Lower lobe of right lung (tissue), 2 donors: ENCODE results near the gene ENOX1. TPM values are rescaled to one million over a fixed set of nuclear protein-coding genes. Genes with fewer than 3 reads are reported as not detected.

ENCODE experiments used
- ATAC-seq, 2 donors: fragments of 200-7000 bp; cut with Tn5 transposase; one replicate each; pipeline ENCODE4 v1.9.1; 2020 to 2022; ENCODE audit warnings: mild to moderate bottlenecking in 2 of 2, moderate library complexity in 2 of 2
- DNase-seq: peaks from one replicate; pipeline ENCODE4 v3.0.0-alpha.2; 2020
- H3K27ac ChIP-seq: fragments of 200-600 bp; one replicate; pipeline ENCODE4 v1.8.0; 2022
- H3K27me3 ChIP-seq: fragments of 200-600 bp; one replicate; pipeline ENCODE4 v1.8.0; 2022; ENCODE audit warnings: low read depth
- H3K36me3 ChIP-seq: fragments of 200-600 bp; one replicate; pipeline ENCODE4 v1.8.0; 2022; ENCODE audit warnings: mild to moderate bottlenecking
- H3K4me1 ChIP-seq: fragments of 200-600 bp; one replicate; pipeline ENCODE4 v1.8.0; 2022
- H3K4me3 ChIP-seq: fragments of 200-600 bp; one replicate; pipeline ENCODE4 v1.8.0; 2022; ENCODE audit warnings: mild to moderate bottlenecking
- H3K9me3 ChIP-seq: fragments of 200-600 bp; one replicate; pipeline ENCODE4 v1.8.0; 2022
- CTCF ChIP-seq: fragments of 200-600 bp; IDR thresholded peaks from one replicate; pipeline ENCODE4 v1.8.0; 2022; ENCODE audit warnings: antibody characterized with exemption, mild to moderate bottlenecking
- intact Hi-C: fragments of 100-400 bp; cut with DNase I; formaldehyde crosslinking; loops from one replicate; pipeline ENCODE4 v1.11.0; 2022
- total RNA-seq: library from RNA; stranded (reverse); fragmentation: NEBNext Ultra II Directional; extraction: Animal tissue kit (Norgen Biotek cat#: 25700); gene quantifications from one replicate; pipeline ENCODE4 v1.2.1, GENCODE V29; 2021
- donor health status: DM: no; HTN: yes; CAD: no; lungs with severe emphysema.

Gene ENOX1
- total RNA-seq, 1 donor from 2014 or later, result 2.0 TPM

- no peak for TF ChIP-seq CTCF
- no peak for DNase-seq
Measured at GRCh38 chr13:43246382-43246781, 540.4 kb downstream of the ENOX1 start.

GRCh38 chr13:43245374-43245964, 541.3 kb downstream of the ENOX1 start:
- H3K27me3 ChIP-seq, result no peaks in the 10 kb centered on the region
- TF ChIP-seq CTCF, result no peak
- H3K9me3 ChIP-seq, result no peaks in the 10 kb centered on the region
- H3K4me1 ChIP-seq, result no peaks in the 10 kb centered on the region
- no peak overlapping the region for H3K27ac ChIP-seq
- H3K36me3 ChIP-seq, result no peaks in the 10 kb centered on the region
- no peak overlapping the region for H3K4me3 ChIP-seq
- intact Hi-C loops, result no loop called here
- ATAC-seq (no peak), DNase-seq (no peak)

More at GRCh38 chr13:43246382-43246781, 540.4 kb downstream of the ENOX1 start:
- no peaks in the 10 kb centered on the region for H3K4me1 ChIP-seq
- H3K4me3 ChIP-seq, result no peak overlapping the region
- no peaks in the 10 kb centered on the region for H3K9me3 ChIP-seq
- no peaks in the 10 kb centered on the region for H3K36me3 ChIP-seq
- intact Hi-C loops, result no loop called here
- H3K27me3 ChIP-seq, result no peaks in the 10 kb centered on the region
- no peak overlapping the region for H3K27ac ChIP-seq
- no peak for ATAC-seq

DNA sequence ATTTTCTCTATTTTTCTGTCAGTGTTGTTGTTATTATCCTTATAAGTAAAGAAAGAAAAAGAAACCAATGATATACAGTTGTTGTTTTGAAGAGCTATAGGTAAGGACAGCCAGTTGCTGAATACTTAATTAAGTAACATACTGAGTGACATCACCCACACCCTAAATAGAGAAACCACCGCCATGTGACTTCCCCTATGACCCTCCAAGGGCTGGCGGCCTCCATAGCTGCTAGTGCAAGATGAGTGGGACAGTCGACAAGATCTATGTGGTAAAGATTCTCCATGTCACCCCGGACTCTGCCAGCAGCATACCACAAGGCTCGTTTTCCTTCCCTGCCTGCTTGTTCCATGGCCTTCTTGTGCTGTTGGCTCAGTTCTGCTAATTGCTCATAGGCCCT, 542.3 kb downstream of the ENOX1 start:
- ATAC-seq (no peak), DNase-seq (no peak)
- Histone ChIP-seq H3K4me3 (no peak overlapping the region), H3K27ac (no peak overlapping the region), H3K36me3 (no peaks in the 10 kb centered on the region), H3K27me3 (no peaks in the 10 kb centered on the region), H3K4me1 (no peaks in the 10 kb centered on the region), H3K9me3 (no peaks in the 10 kb centered on the region)
- intact Hi-C loops, result no loop called here
- TF ChIP-seq CTCF, result no peak

- TF ChIP-seq CTCF, result no peak
- Histone ChIP-seq H3K36me3 (no peaks in the 10 kb centered on the region), H3K4me3 (no peak overlapping the region), H3K9me3 (no peaks in the 10 kb centered on the region), H3K4me1 (no peaks in the 10 kb centered on the region), H3K27me3 (no peaks in the 10 kb centered on the region), H3K27ac (no peak overlapping the region)
- DNase-seq (no peak), ATAC-seq (no peak)
- intact Hi-C loops, result no loop called here
Measured at GRCh38 chr13:43243711-43244110, 543.1 kb downstream of the ENOX1 start.

DNA sequence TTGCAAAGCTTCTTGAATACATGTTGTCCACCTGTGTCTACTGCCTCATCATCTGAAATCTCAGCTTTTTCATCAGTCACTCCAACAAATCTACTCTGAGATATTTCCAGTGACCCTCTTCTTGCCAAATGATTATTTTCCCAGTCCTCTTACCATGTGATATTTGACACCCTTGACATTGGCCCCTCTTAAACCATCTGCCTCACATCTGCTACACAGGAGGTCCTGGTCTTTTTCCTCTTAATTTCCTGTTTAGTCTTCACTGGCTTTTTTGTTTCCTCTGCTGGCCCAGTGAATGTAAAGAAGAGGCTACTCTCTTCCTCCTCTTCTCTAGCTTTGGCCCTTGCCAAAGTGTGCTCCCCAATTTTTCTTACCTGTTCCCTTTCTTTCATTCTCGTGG, 544.7 kb downstream of the ENOX1 start:
- no peaks in the 10 kb centered on the region for H3K36me3 ChIP-seq
- no peak overlapping the region for H3K27ac ChIP-seq
- H3K27me3 ChIP-seq, result no peaks in the 10 kb centered on the region
- intact Hi-C loops, result no loop called here
- H3K4me3 ChIP-seq, result no peak overlapping the region
- no peak for TF ChIP-seq CTCF
- no peak for ATAC-seq
- no peaks in the 10 kb centered on the region for H3K9me3 ChIP-seq
- H3K4me1 ChIP-seq, result no peaks in the 10 kb centered on the region
- DNase-seq, result no peak
